HCT116 (cell line): ENCODE measurements around the gene ASAP2. TPM values are rescaled to one million over a fixed set of nuclear protein-coding genes. Genes with fewer than 3 reads are reported as not detected.

ENCODE experiments used
- ATAC-seq: fragments of 200-7000 bp; cut with Tn5 transposase; 2 replicates; pipeline ENCODE4 v1.9.1; 2020; ENCODE audit warnings: mild to moderate bottlenecking, moderate library complexity
- BruUV-seq: library from RNA; stranded (reverse); fragments of 400-500 nt; replicated peaks from 2 replicates; lab custom pipeline; 2021; lab: Mats Ljungman, UMichigan
- CTCF ChIA-PET: fragments of 300-600 bp; sonication (Branson Sonifier 250); formaldehyde crosslinking; loops from one replicate; lab custom pipeline; 2021; ENCODE audit warnings: antibody characterized with exemption; lab: Charles Lee
- POLR2A ChIA-PET: fragments of 300-600, 350-600 bp; sonication (Branson Sonifier 250); formaldehyde crosslinking; loops from one replicate; lab custom pipeline; 2021; ENCODE audit warnings: antibody characterized with exemption; lab: Charles Lee
- RAD21 ChIA-PET, 2 experiments: fragments of 300-600 bp; sonication (Branson Sonifier 250); formaldehyde crosslinking; loops; one replicate each; lab custom pipeline; 2023; ENCODE audit warnings: low total read pairs in 2 of 2; ENCODE audit not compliant: uncharacterized antibody in 2 of 2, unreplicated experiment in 2 of 2, low non-redundant PET in 1 of 2; lab: Charles Lee
- DNase-seq: peaks from one replicate; pipeline ENCODE4 v3.0.0-alpha.2; 2010; ENCODE audit warnings: low read depth, low spot score
- H2AFZ ChIP-seq: fragments of 200-600 bp; shearing (Covaris generic), sonication (generic); 2 replicates; pipeline ENCODE4 v1.6.1; 2017; ENCODE audit warnings: low read depth, mixed run types, mixed read lengths, antibody characterized with exemption, low read length; ENCODE audit not compliant: poor library complexity, severe bottlenecking
- H3K27ac ChIP-seq: 2 replicates; pipeline ENCODE4 v1.5.1; 2012; ENCODE audit warnings: low read depth, low read length
- H3K27me3 ChIP-seq: fragments of 200-600 bp; sonication (generic); 2 replicates; pipeline ENCODE4 v1.6.1; 2016; ENCODE audit warnings: mixed run types, low read length, mixed read lengths; ENCODE audit not compliant: insufficient read depth
- H3K36me3 ChIP-seq, 2 experiments: fragments of 200-500 bp in 1 of 2; fragments of 200-600 bp in 1 of 2; sonication (Bioruptor generic) in 1 of 2; sonication (generic) in 1 of 2; 2 replicates each; pipeline versions ENCODE4 v1.5.1 to v1.6.1; 2014 to 2016; ENCODE audit warnings: low read length in 2 of 2, inconsistent platforms in 1 of 2, mixed read lengths in 1 of 2, mixed run types in 1 of 2; ENCODE audit not compliant: insufficient read depth in 2 of 2, control insufficient read depth in 1 of 2
- H3K4me1 ChIP-seq, 2 experiments: fragments of 200-600 bp in 1 of 2; sonication (generic) in 1 of 2; 2 replicates each; pipeline versions ENCODE4 v1.5.1 to v1.6.1; 2012 to 2017; ENCODE audit warnings: low read length in 2 of 2, inconsistent platforms in 1 of 2, mild to moderate bottlenecking in 1 of 2, mixed read lengths in 1 of 2, mixed run types in 1 of 2, moderate library complexity in 1 of 2; ENCODE audit not compliant: insufficient read depth in 2 of 2, control insufficient read depth in 1 of 2
- H3K4me2 ChIP-seq: fragments of 200-600 bp; sonication (generic); 2 replicates; pipeline ENCODE4 v1.6.1; 2017; ENCODE audit warnings: mixed run types, low read length, mixed read lengths
- H3K4me3 ChIP-seq, 2 experiments: fragments of 200-600 bp in 1 of 2; sonication (generic) in 1 of 2; replicated peaks in 1 of 2; 2 replicates each; pipeline ENCODE4 v1.5.1; 2011 to 2016; ENCODE audit warnings: low read length in 2 of 2, control low read depth in 1 of 2, low read depth in 1 of 2, mild to moderate bottlenecking in 1 of 2, mixed read lengths in 1 of 2, mixed run types in 1 of 2
- H3K79me2 ChIP-seq: fragments of 200-600 bp; sonication (generic); 2 replicates; pipeline ENCODE4 v1.6.1; 2017; ENCODE audit warnings: mild to moderate bottlenecking, mixed run types, low read length, moderate library complexity, mixed read lengths; ENCODE audit not compliant: insufficient read depth
- H3K9ac ChIP-seq: fragments of 200-600 bp; sonication (generic); 2 replicates; pipeline ENCODE4 v1.6.1; 2016; ENCODE audit warnings: low read length, mixed read lengths
- H3K9me2 ChIP-seq: fragments of 200-600 bp; sonication (generic), shearing (Covaris generic); 2 replicates; pipeline ENCODE4 v1.6.1; 2017; ENCODE audit warnings: mixed run types, mild to moderate bottlenecking, moderate library complexity; ENCODE audit not compliant: insufficient read depth
- H3K9me3 ChIP-seq, 2 experiments: fragments of 200-500 bp in 1 of 2; fragments of 200-600 bp in 1 of 2; sonication (Bioruptor generic) in 1 of 2; sonication (generic) in 1 of 2; 2 replicates each; pipeline ENCODE4 v1.6.1; 2014 to 2017; ENCODE audit warnings: low read length in 2 of 2, mixed read lengths in 2 of 2, inconsistent platforms in 1 of 2, low read depth in 1 of 2, mild to moderate bottlenecking in 1 of 2, mixed run types in 1 of 2, moderate library complexity in 1 of 2; ENCODE audit not compliant: control insufficient read depth in 1 of 2, insufficient read depth in 1 of 2
- H4K20me1 ChIP-seq: fragments of 200-600 bp; sonication (generic), shearing (Covaris generic); 2 replicates; pipeline ENCODE4 v1.6.1; 2017; ENCODE audit warnings: mixed run types, mild to moderate bottlenecking, moderate library complexity; ENCODE audit not compliant: insufficient read depth
- CEBPB ChIP-seq: IDR thresholded peaks from 2 replicates; pipeline ENCODE4 v1.6.1; 2012; ENCODE audit warnings: low read depth
- CTCF ChIP-seq, 3 experiments: fragments of 200-600 bp in 1 of 3; sonication (generic) in 1 of 3; IDR thresholded peaks in 2 of 3; conservative IDR thresholded peaks in 1 of 3; 2 replicates each; pipeline ENCODE4 v1.5.1; 2012 to 2017; ENCODE audit warnings: low read depth in 2 of 3, low read length in 2 of 3, antibody characterized with exemption in 1 of 3, borderline replicate concordance in 1 of 3, control low read depth in 1 of 3, mild to moderate bottlenecking in 1 of 3, mixed read lengths in 1 of 3, mixed run types in 1 of 3, moderate library complexity in 1 of 3; ENCODE audit not compliant: insufficient read depth in 1 of 3
- EGR1 ChIP-seq: IDR thresholded peaks from 2 replicates; pipeline ENCODE4 v1.6.1; 2012; ENCODE audit warnings: low read depth
- FOSL1 ChIP-seq: IDR thresholded peaks from 2 replicates; pipeline ENCODE4 v1.6.1; 2012; ENCODE audit warnings: low read depth
- MAX ChIP-seq: IDR thresholded peaks from 2 replicates; pipeline ENCODE4 v1.6.1; 2012
- POLR2A ChIP-seq: IDR thresholded peaks from 2 replicates; pipeline ENCODE4 v1.7.0; 2011; ENCODE audit warnings: borderline replicate concordance; ENCODE audit not compliant: insufficient read depth, insufficient read length; ENCODE audit errors: extremely low read depth
- RAD21 ChIP-seq: IDR thresholded peaks from 2 replicates; pipeline ENCODE4 v1.6.1; 2012; ENCODE audit warnings: low read depth, mild to moderate bottlenecking
- SIN3A ChIP-seq: IDR thresholded peaks from 2 replicates; pipeline ENCODE4 v1.6.1; 2012; ENCODE audit warnings: low read depth
- SP1 ChIP-seq: IDR thresholded peaks from 2 replicates; pipeline ENCODE4 v1.6.1; 2012; ENCODE audit warnings: low read depth
- SRF ChIP-seq: IDR thresholded peaks from 2 replicates; pipeline ENCODE4 v1.6.1; 2012; ENCODE audit warnings: low read depth
- YY1 ChIP-seq: IDR thresholded peaks from 2 replicates; pipeline ENCODE4 v1.6.1; 2011; ENCODE audit warnings: low read length, low read depth, moderate library complexity, mild to moderate bottlenecking; ENCODE audit not compliant: insufficient replicate concordance; ENCODE audit errors: extremely low read depth
- ZBTB33 ChIP-seq: IDR thresholded peaks from 2 replicates; pipeline ENCODE4 v1.6.1; 2011; ENCODE audit warnings: mild to moderate bottlenecking, low read length, moderate library complexity; ENCODE audit not compliant: insufficient replicate concordance; ENCODE audit errors: extremely low read depth
- intact Hi-C: fragments of 100-400 bp; cut with micrococcal nuclease; formaldehyde crosslinking; loops from 2 replicates; pipeline ENCODE4 v1.10.0; 2022
- total RNA-seq: library from RNA; stranded (reverse); gene quantifications from one replicate; pipeline ENCODE4 v1.2.1, GENCODE V29; 2021; ENCODE audit not compliant: unreplicated experiment
- TF ChIP-seq, protein P1 (sequence below): IDR thresholded peaks from 2 replicates; pipeline ENCODE4 v1.6.1; 2012

Gene ASAP2
- total RNA-seq, 1 experiment from 2014 or later: 16.5 TPM

DNA sequence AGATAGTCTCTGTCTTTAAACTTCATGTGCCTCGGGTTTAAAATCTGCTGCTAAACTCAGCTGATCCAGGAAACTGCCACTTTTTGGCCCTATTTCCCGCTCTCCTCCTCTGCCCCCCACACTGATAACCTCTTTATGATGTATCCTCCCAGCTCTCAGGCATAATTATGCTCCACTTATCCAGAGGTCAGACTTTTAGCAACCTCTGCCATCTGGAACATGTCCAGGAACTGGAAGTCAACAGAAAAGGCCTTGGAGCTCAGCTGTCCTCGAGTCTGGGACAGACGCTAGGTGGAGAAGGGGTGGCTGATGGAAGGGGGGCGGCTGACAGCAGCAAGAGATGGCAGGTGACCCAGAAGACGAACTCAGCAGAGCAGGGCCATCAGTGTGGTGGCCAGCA lies 41.2 kb downstream of the ASAP2 start (continued):
- TF ChIP-seq CTCF (IDR thresholded peaks at IDR 0.05 in 2 of 3, conservative IDR thresholded peaks at IDR 0.05 in 1 of 3; ENCODE audit: borderline replicate concordance in 1 of 3, insufficient read depth in 1 of 3, low read depth in 2 of 3, low read length in 2 of 3): no peak
- no peak for TF ChIP-seq MAX
- no peak for TF ChIP-seq YY1

- H3K27ac ChIP-seq: no peak overlapping the region
- H3K79me2 ChIP-seq: peaks cover 11% of the 10 kb centered on the region; the same call in 1 of the 2 replicates
- intact Hi-C loops: no loop called here
- no peaks in the 10 kb centered on the region for H4K20me1 ChIP-seq
- TF ChIP-seq POLR2A: no peak
- TF ChIP-seq MAX: no peak
- TF ChIP-seq, protein P1, sequence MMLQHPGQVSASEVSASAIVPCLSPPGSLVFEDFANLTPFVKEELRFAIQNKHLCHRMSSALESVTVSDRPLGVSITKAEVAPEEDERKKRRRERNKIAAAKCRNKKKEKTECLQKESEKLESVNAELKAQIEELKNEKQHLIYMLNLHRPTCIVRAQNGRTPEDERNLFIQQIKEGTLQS: no peak
- TF ChIP-seq SRF: no peak
- TF ChIP-seq RAD21: no peak
- no peak for TF ChIP-seq ZBTB33
- no peak for TF ChIP-seq SP1
- no peak for TF ChIP-seq YY1
- TF ChIP-seq FOSL1: no peak
- TF ChIP-seq SIN3A: no peak
- no peak for TF ChIP-seq EGR1
- TF ChIP-seq CEBPB: no peak
- POLR2A ChIA-PET: no interaction called here
- peaks cover 10 to 59% of the 10 kb centered on the region in 2 experiments for H3K4me1 ChIP-seq
- CTCF ChIA-PET: no interaction called here
- RAD21 ChIA-PET: no interaction called here
- H3K9me3 ChIP-seq: no peaks in the 10 kb centered on the region
- no peak for ATAC-seq
- H3K4me2 ChIP-seq: no peak overlapping the region
- no peak for DNase-seq
- BruUV-seq: no TSS peak
- H3K27me3 ChIP-seq: no peaks in the 10 kb centered on the region
- no peaks in the 10 kb centered on the region for H3K36me3 ChIP-seq
- H3K4me3 ChIP-seq: no peak overlapping the region
- H3K9ac ChIP-seq: no peak overlapping the region
- no peaks in the 10 kb centered on the region for H3K9me2 ChIP-seq
- H2AFZ ChIP-seq: no peak overlapping the region
These were observed 41.8 kb downstream of the ASAP2 start for GRCh38 chr2:9248363-9248762.
